Erythroblast (primary cell): Measurements from ENCODE around the gene HGF.

Source experiments
- GATA1 ChIP-seq: IDR thresholded peaks from 2 replicates; pipeline ENCODE4 v1.6.1; 2011; ENCODE audit warnings: low read depth, mild to moderate bottlenecking, control low read depth, low read length, moderate library complexity
- POLR2A ChIP-seq: IDR thresholded peaks from 2 replicates; pipeline ENCODE4 v1.6.1; 2011; ENCODE audit warnings: mild to moderate bottlenecking, low read length

- TF ChIP-seq POLR2A (no peak), GATA1 (no peak)
Observed at GRCh38 chr7:81768951-81769778, 682 bp downstream of the HGF start.
